ENCODE measurements around the gene PLXNA3.

DNA sequence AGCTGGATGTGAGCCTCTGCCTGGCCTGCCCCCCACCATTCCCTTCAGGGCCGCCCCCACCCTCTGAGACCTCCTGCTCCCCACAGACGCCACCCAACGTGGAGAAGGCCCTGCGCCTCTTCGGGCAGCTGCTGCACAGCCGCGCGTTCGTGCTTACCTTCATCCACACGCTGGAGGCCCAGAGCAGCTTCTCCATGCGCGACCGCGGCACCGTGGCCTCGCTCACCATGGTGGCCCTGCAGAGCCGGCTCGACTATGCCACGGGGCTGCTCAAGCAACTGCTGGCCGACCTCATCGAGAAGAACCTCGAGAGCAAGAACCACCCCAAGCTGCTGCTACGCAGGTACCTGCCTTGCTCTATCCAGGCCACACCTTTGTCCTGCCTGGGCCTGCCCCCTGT, 10.1 kb downstream of the PLXNA3 start:
- TF ChIP-seq EZH2phosphoT487 (IDR thresholded peaks at IDR 0.05; ENCODE audit: insufficient read depth, low read depth) = no peak
- no peak for TF ChIP-seq EZH2 (IDR thresholded peaks at IDR 0.05; ENCODE audit: insufficient read depth, poor library complexity, severe bottlenecking)
